IMR-90 (cell line): ENCODE results near the gene TRABD2A.
"Not testable (repeated sequence)": the region's sequence is repeated elsewhere in the genome, so short reads cannot be mapped to it uniquely, and the experiment has no call there.

Experiments
- CHD1 ChIP-seq: IDR thresholded peaks from 2 replicates; pipeline ENCODE4 v1.6.1; 2012; ENCODE audit warnings: low read depth, low read length, improper control_type of control experiment
- CTCF ChIP-seq: conservative IDR thresholded peaks from 2 replicates; pipeline ENCODE4 v1.5.1; 2012; ENCODE audit warnings: mild to moderate bottlenecking, low read depth, low read length, improper control_type of control experiment
- ELK1 ChIP-seq: fragments of 150-350 bp; IDR thresholded peaks from 2 replicates; pipeline ENCODE4 v1.6.1; 2016; ENCODE audit warnings: low read depth, mild to moderate bottlenecking, low read length, moderate library complexity, borderline replicate concordance
- MAFK ChIP-seq: IDR thresholded peaks from 2 replicates; pipeline ENCODE4 v1.6.1; 2012; ENCODE audit warnings: low read depth, low read length, improper control_type of control experiment
- MAZ ChIP-seq: IDR thresholded peaks from 2 replicates; pipeline ENCODE4 v1.6.1; 2012; ENCODE audit warnings: low read depth, mild to moderate bottlenecking, low read length, improper control_type of control experiment, moderate library complexity, borderline replicate concordance
- MXI1 ChIP-seq: IDR thresholded peaks from 2 replicates; pipeline ENCODE4 v1.6.1; 2012; ENCODE audit warnings: low read depth, mild to moderate bottlenecking, low read length, moderate library complexity, borderline replicate concordance
- POLR2A ChIP-seq: IDR thresholded peaks from 2 replicates; pipeline ENCODE4 v1.6.1; 2012; ENCODE audit warnings: mild to moderate bottlenecking, low read depth, low read length
- RAD21 ChIP-seq: IDR thresholded peaks from 2 replicates; pipeline ENCODE4 v1.6.1; 2012; ENCODE audit warnings: low read length, improper control_type of control experiment
- RFX5 ChIP-seq: IDR thresholded peaks from 2 replicates; pipeline ENCODE4 v1.8.0; 2012; ENCODE audit warnings: low read depth, mild to moderate bottlenecking, low read length, moderate library complexity
- SMC3 ChIP-seq: fragments of 150-350 bp; IDR thresholded peaks from 2 replicates; pipeline ENCODE4 v1.6.1; 2016; ENCODE audit warnings: low read depth, mild to moderate bottlenecking, antibody characterized with exemption, low read length, moderate library complexity
- USF2 ChIP-seq: fragments of 150-350 bp; IDR thresholded peaks from 2 replicates; pipeline ENCODE4 v1.6.1; 2017; ENCODE audit warnings: mild to moderate bottlenecking, antibody characterized with exemption, low read length, low read depth

GRCh38 chr2:84773562-84773961 is 107.3 kb downstream of the TRABD2A start:
- not testable (repeated sequence) for TF ChIP-seq CTCF, POLR2A, MXI1, SMC3, MAZ, MAFK, RAD21, USF2, CHD1, ELK1, RFX5
